22Rv1 (cell line): ENCODE measurements around the gene PRKCE.

Experiments
- ZFX ChIP-seq: fragments of 450-650 bp; IDR thresholded peaks from 2 replicates; pipeline ENCODE4 v1.6.1; 2017; ENCODE audit warnings: antibody characterized with exemption, borderline replicate concordance
- TF ChIP-seq, protein P1 (sequence below): fragments of 450-650 bp; IDR thresholded peaks from 2 replicates; pipeline ENCODE4 v1.5.1; 2017; ENCODE audit warnings: mild to moderate bottlenecking

DNA sequence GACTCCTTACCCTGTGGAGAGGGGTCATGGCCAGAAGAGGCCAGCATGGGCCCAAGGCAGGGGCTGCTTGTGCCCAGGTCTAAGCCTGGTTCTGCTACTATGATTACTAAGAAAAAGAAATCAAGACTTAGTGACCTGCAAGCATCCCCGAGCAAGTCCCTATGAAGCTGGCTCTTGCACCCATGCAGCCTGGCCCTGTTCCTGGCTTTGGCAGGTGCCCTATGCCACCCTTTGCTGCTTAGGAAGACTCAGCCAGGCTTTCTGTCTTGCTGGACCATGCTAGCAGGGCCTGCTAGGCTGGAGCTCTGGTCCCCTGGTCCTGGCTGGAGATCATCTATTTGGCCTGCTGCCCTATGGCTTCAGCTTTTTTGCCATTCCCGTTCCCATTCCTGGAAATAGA, 336.4 kb downstream of the PRKCE start:
- TF ChIP-seq, protein P1, sequence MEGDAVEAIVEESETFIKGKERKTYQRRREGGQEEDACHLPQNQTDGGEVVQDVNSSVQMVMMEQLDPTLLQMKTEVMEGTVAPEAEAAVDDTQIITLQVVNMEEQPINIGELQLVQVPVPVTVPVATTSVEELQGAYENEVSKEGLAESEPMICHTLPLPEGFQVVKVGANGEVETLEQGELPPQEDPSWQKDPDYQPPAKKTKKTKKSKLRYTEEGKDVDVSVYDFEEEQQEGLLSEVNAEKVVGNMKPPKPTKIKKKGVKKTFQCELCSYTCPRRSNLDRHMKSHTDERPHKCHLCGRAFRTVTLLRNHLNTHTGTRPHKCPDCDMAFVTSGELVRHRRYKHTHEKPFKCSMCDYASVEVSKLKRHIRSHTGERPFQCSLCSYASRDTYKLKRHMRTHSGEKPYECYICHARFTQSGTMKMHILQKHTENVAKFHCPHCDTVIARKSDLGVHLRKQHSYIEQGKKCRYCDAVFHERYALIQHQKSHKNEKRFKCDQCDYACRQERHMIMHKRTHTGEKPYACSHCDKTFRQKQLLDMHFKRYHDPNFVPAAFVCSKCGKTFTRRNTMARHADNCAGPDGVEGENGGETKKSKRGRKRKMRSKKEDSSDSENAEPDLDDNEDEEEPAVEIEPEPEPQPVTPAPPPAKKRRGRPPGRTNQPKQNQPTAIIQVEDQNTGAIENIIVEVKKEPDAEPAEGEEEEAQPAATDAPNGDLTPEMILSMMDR, result no peak
- TF ChIP-seq ZFX, result no peak
